ENCODE measurements around the gene PPM1L.

PPM1L gene

GRCh38 chr3:160928183-160928726 is 172.2 kb downstream of the PPM1L start:
- TF ChIP-seq CREB5 (CRISPR knock-in tag; IDR thresholded peaks at IDR 0.05; ENCODE audit: low read depth) (no peak), OSR1 (CRISPR knock-in tag; IDR thresholded peaks at IDR 0.05) (no peak), RARB (CRISPR knock-in tag; IDR thresholded peaks at IDR 0.05) (no peak), CSRNP3 (CRISPR knock-in tag; IDR thresholded peaks at IDR 0.05) (no peak), SNAI2 (CRISPR knock-in tag; IDR thresholded peaks at IDR 0.05) (no peak), TOX (CRISPR knock-in tag; IDR thresholded peaks at IDR 0.05; ENCODE audit: borderline replicate concordance) (no peak), ZNF8 (CRISPR knock-in tag; IDR thresholded peaks at IDR 0.05) (no peak), ZFP3 (CRISPR knock-in tag; IDR thresholded peaks at IDR 0.05) (no peak)
- peak; percentile 54; the same call in 2 of the 3 replicates for ATAC-seq

GRCh38 chr3:160929595-160929994 is 173.6 kb downstream of the PPM1L start:
- TF ChIP-seq POU6F1 (CRISPR knock-in tag; IDR thresholded peaks at IDR 0.05; ENCODE audit: borderline replicate concordance, low read depth) (no peak), ZNF70 (CRISPR knock-in tag; IDR thresholded peaks at IDR 0.05) (0 out of 2 replicates have a peak, but pooled peaks have one; percentile 39), ZFP30 (CRISPR knock-in tag; IDR thresholded peaks at IDR 0.05) (no peak), TSHZ2 (CRISPR knock-in tag; IDR thresholded peaks at IDR 0.05) (no peak)
- peak; percentile 78 for ATAC-seq

- ATAC-seq, result peak; percentile 42; the same call in 2 of the 3 replicates
Observed at GRCh38 chr3:160931474-160931873, 175.4 kb downstream of the PPM1L start.

More at GRCh38 chr3:160931474-160931873, 175.4 kb downstream of the PPM1L start:
- TF ChIP-seq GLIS3 (CRISPR knock-in tag; IDR thresholded peaks at IDR 0.05) (no peak), ZFP3 (CRISPR knock-in tag; IDR thresholded peaks at IDR 0.05) (no peak), TCF4 (CRISPR knock-in tag; IDR thresholded peaks at IDR 0.05; ENCODE audit: borderline replicate concordance) (peak; percentile 70), ZNF8 (CRISPR knock-in tag; IDR thresholded peaks at IDR 0.05) (no peak), ARNTL (CRISPR knock-in tag; IDR thresholded peaks at IDR 0.05; ENCODE audit: borderline replicate concordance, low read depth) (no peak), TSHZ2 (CRISPR knock-in tag; IDR thresholded peaks at IDR 0.05) (no peak), ESRRG (CRISPR knock-in tag; IDR thresholded peaks at IDR 0.05) (no peak)

Measured in SK-N-SH treated with all-trans-retinoic acid at 6 μM for 48 hours (cell line).